ENCODE results near the gene KCTD6.
"Not testable (repeated sequence)": the region's sequence is repeated elsewhere in the genome, so short reads cannot be mapped to it uniquely, and the experiment has no call there.

The KCTD6 gene

DNA sequence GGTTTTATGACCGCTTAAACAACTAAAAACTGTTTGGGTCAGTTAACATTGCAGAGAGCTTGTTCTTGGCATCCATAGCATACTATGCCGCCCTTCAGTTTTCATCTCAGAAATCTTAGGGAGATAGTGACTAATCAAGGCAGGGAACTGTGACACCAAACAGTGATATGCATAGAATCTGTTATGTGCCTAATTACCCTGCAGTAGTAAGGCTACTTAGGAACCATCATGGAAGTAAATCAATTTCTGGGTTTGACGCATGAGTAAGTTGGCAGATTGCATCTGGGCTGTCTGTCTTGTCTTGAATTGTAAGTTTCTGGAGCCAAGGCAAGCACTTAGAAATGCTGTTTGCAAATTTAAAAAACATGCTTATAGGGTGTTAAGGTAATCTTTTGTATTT, 22.5 kb downstream of the KCTD6 start:
- no peak overlapping the region for H3K9ac ChIP-seq (ENCODE audit: low read depth, low read length)
- no peak overlapping the region for H3K4me3 ChIP-seq (ENCODE audit: low read length)
- peaks cover 4% of the 10 kb centered on the region; the same call in 1 of the 2 replicates for H3K4me1 ChIP-seq (ENCODE audit: insufficient read depth, low read length)
- H3K27me3 ChIP-seq (ENCODE audit: insufficient read depth, low read length), result no peaks in the 10 kb centered on the region
- H3K36me3 ChIP-seq (ENCODE audit: insufficient read depth, low read depth, low read length), result no peaks in the 10 kb centered on the region
- H3K9me3 ChIP-seq (ENCODE audit: insufficient read depth, low read depth, low read length), result no peaks in the 10 kb centered on the region
- H3K27ac ChIP-seq (ENCODE audit: low read length), result no peak overlapping the region

DNA sequence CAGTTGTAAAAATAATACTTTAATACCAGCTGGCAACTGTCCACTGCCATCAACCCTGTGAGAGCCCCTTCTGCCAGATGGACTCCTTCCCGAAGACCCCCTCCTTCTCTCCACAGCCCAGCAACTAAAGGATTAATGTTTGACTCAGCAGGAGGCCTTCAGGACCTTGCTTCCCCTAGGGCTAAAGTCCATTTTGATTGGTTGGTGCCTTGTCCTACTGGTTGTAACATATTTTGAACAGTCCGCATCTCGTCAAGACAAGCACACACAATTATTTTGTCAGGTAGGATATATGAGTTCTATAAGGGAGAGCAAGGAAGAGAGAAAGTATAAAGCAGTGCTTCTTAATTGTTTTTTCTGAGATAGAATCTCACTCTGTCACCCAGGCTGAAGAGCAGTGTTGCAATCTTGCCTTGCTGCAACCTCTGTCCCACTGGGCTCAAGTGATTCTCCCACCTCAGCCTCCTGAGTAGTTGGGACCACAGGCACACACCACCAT, 26.4 kb downstream of the KCTD6 start:
- no peaks in the 10 kb centered on the region for H3K9me3 ChIP-seq (ENCODE audit: insufficient read depth, low read depth, low read length)
- no peak overlapping the region for H3K4me3 ChIP-seq (ENCODE audit: low read length)
- H3K36me3 ChIP-seq (ENCODE audit: insufficient read depth, low read depth, low read length), result no peaks in the 10 kb centered on the region
- no peak overlapping the region for H3K27ac ChIP-seq (ENCODE audit: low read length)
- H3K9ac ChIP-seq (ENCODE audit: low read depth, low read length), result no peak overlapping the region
- H3K4me1 ChIP-seq (ENCODE audit: insufficient read depth, low read length), result peaks cover 13% of the 10 kb centered on the region; the same call in 1 of the 2 replicates
- H3K27me3 ChIP-seq (ENCODE audit: insufficient read depth, low read length), result no peaks in the 10 kb centered on the region

DNA sequence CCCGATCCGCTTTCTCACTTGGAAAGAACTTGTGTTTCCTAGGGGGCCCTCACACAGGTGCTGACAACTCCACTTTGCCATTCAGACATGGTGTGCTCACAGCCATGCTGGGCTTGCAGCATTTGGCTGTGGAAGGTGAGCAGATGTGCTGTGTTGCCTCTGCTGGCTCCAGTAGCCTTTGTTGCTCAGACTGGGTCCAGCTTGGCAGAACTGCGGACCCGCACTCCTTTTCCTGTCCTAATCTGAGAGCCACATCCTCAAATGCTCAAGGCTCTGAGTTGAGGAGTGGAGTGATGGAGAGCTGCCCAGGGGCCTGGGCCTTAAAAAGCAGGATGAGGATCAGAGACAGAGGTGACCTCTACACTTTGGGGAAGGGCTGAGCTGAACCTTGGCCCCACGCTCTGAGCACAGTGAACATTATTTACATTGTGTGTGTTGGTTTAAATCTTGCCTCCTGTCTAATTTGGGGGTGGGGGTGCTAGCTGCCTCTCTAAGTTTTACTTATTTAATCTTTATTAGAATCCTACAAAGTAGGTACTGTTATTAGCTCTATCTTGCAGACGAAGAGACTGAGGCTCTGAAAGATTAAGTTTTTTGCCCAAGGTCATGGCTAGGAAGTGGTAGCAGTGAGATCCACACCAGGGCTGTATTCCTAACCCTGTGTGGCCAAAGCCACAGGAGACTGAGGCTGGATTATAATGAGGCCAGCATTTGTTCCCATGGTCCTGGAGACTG, 27.9 kb downstream of the KCTD6 start:
- H3K4me1 ChIP-seq (ENCODE audit: insufficient read depth, low read length), result peaks cover 18% of the 10 kb centered on the region; the same call in 1 of the 2 replicates

DNA sequence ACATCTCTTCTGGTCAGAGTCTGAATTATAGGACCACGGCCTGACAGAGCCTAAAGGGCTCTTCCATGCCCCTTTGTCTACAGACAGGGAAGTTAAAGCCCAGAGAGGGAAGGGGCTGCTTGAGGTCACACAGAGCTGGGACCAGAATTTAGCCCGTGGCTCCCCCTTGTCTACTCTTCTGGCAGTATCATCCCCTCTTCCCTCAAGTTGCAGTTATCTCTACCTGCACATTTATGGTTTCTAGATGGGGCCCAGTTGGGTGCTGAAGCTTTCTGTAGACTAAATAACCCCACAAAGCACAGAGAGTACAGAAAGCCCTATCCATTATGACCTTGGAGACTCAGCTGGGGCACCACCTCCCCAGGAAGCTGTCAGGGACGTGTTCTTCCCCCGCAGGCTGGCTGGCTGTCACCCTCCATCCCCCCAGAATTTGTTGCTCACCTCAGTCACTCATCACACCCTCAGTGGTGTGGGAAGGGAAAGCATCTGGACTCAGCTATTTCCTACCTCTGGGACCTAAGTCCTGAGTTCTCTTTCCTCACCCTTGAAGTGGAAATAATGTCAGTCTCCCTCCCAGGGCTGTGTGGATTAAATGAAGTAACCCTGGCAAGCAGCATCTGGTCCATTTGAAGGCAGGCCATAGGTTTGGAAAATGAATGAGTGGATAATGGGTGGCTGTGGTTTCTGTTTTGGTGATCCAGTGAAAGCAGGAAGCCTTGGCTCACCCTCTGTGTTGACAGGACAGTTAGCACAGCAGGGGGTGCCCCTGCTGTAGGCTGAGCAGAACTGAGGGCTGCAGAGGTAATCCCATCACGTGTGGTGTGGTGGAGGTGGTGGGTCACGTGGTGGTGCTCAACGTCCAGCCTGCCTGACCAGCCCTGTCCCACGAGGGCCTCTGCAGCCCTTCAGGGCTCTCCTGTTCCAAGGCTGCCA, 28.8 kb downstream of the KCTD6 start:
- Histone ChIP-seq H3K4me3 (ENCODE audit: low read length) (no peak overlapping the region), H3K4me1 (ENCODE audit: insufficient read depth, low read length) (peaks cover 18% of the 10 kb centered on the region; the same call in 1 of the 2 replicates), H3K9ac (ENCODE audit: low read depth, low read length) (no peak overlapping the region), H3K9me3 (ENCODE audit: insufficient read depth, low read depth, low read length) (no peaks in the 10 kb centered on the region), H3K27me3 (ENCODE audit: insufficient read depth, low read length) (no peaks in the 10 kb centered on the region), H3K27ac (ENCODE audit: low read length) (no peak overlapping the region), H3K36me3 (ENCODE audit: insufficient read depth, low read depth, low read length) (no peaks in the 10 kb centered on the region)

More for the DNA sequence above, 27.9 kb downstream of the KCTD6 start:
- no peaks in the 10 kb centered on the region for H3K9me3 ChIP-seq (ENCODE audit: insufficient read depth, low read depth, low read length)
- H3K4me3 ChIP-seq (ENCODE audit: low read length), result no peak overlapping the region
- H3K36me3 ChIP-seq (ENCODE audit: insufficient read depth, low read depth, low read length), result no peaks in the 10 kb centered on the region
- no peak overlapping the region for H3K9ac ChIP-seq (ENCODE audit: low read depth, low read length)
- no peaks in the 10 kb centered on the region for H3K27me3 ChIP-seq (ENCODE audit: insufficient read depth, low read length)
- H3K27ac ChIP-seq (ENCODE audit: low read length), result no peak overlapping the region

DNA sequence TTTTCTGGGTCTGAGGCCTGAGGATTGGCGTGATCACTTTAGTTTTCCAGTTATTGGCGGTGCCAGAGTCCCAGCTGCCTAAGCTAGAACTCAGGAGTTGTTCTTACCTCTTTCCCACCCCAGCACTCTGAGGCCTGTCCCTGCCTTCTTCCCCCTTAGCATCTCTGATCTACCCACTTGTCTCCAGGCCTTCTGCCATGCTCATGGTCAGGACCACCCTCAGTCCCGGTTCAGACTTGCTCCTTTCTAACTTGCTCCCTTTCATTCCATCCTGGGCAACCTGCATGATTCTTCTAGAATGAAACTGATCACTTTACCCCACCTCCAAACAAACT, 29.4 kb downstream of the KCTD6 start:
- Histone ChIP-seq H3K4me3 (ENCODE audit: low read length) (no peak overlapping the region), H3K9ac (ENCODE audit: low read depth, low read length) (no peak overlapping the region), H3K9me3 (ENCODE audit: insufficient read depth, low read depth, low read length) (no peaks in the 10 kb centered on the region), H3K36me3 (ENCODE audit: insufficient read depth, low read depth, low read length) (no peaks in the 10 kb centered on the region), H3K27ac (ENCODE audit: low read length) (no peak overlapping the region), H3K27me3 (ENCODE audit: insufficient read depth, low read length) (no peaks in the 10 kb centered on the region), H3K4me1 (ENCODE audit: insufficient read depth, low read length) (peaks cover 22% of the 10 kb centered on the region; the same call in 1 of the 2 replicates)

DNA sequence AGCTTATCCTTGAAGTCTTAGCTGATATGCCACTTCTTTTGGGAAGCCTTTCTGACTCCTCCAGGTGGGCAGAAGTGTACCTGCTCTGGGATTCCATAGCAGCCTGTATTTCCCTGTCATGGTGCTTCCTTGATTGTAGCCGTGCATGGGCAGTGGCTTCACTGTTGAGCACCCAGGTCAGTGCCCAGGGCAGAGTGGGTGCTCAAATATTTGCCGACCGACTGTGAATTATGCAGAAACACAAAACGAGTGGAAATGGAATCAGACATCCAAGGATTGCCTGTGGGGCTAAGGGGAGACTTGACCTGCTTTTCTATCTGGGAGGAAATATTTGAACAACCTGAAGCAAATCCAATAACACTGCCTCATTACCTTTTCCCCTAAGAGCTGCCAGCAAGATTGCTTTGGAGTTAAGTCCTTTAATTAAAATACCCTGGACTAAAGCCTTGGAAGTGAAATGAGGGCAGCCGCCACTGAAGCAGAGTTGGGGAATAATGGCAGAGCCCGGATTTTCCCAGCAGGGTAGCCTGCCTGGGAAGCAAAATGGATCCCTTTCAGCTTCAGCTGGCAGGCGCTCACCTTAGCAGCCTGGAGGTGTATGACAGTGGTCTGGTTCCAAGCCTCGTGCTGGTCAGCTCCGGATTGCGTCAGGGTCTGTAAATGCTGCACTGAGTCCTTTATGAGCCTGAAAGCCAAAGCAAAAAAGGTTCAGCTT, 30.2 kb downstream of the KCTD6 start:
- Histone ChIP-seq H3K9me3 (ENCODE audit: insufficient read depth, low read depth, low read length) (no peaks in the 10 kb centered on the region), H3K4me3 (ENCODE audit: low read length) (no peak overlapping the region), H3K9ac (ENCODE audit: low read depth, low read length) (no peak overlapping the region), H3K36me3 (ENCODE audit: insufficient read depth, low read depth, low read length) (no peaks in the 10 kb centered on the region), H3K27me3 (ENCODE audit: insufficient read depth, low read length) (no peaks in the 10 kb centered on the region), H3K27ac (ENCODE audit: low read length) (no peak overlapping the region), H3K4me1 (ENCODE audit: insufficient read depth, low read length) (peaks cover 25% of the 10 kb centered on the region; the same call in 1 of the 2 replicates)

DNA sequence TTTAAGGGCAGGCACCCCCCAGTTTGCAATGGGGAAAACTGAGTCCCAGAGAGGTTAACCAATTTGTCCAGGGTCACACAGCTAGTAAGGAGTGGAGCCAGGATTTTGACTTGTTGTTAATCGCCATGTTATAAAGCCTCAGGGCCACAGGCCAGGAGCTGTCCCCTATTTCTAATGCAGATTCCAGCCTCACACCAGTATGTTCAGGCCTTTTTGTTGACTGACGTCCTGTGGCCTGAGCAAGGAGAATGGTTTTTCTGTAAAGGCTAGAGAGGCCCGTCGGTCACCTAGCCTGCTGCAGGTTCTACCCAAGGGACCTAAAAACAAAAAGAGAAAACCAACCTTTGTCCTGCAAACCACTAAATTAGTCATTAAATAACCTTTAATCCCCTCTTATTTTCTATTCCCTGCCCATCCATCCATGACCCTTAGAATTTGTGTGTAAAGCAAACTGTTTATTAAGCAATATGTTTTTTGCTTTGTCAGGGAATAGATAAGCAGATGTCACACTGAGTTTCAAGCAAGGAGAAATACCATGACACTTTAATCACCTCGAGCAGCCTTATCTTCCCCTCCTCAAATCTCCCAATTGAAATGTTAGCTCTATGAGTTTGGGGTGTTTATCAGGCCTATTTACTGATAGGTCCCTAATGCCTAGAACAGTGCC, 31.0 kb downstream of the KCTD6 start:
- H3K9ac ChIP-seq (ENCODE audit: low read depth, low read length), result no peak overlapping the region
- no peak overlapping the region for H3K4me3 ChIP-seq (ENCODE audit: low read length)

DNA sequence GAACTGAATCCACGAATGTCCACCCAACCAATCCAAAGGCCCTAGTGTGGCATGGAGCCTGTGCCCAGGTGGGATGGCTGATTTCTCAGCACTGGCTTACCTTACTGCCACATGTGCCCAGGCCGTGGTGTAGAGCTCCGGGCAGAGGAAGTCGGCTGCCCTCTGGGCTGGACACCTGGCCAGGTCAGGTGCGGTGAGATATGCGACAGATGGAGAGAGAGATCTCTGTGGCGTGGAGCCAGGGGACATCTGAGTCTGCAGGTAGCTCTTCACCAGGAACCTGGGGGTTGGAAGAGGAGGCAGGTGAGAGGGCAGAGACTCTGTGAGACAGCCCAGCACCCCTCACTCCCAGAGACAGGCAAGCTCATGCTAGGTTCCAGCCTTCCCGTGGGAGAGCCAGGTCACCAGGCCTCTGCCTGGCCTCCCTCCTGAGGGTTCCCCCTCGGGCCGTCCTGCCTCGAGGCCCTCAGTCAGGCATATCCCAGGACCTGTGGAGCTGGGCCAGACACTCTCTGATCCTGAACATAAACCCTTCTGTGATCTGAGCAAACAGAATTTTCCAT, 32.5 kb downstream of the KCTD6 start:
- H3K27ac ChIP-seq (ENCODE audit: low read length), result no peak overlapping the region
- H3K36me3 ChIP-seq (ENCODE audit: insufficient read depth, low read depth, low read length), result no peaks in the 10 kb centered on the region
- H3K9ac ChIP-seq (ENCODE audit: low read depth, low read length), result no peak overlapping the region
- peaks cover 22% of the 10 kb centered on the region; the same call in 1 of the 2 replicates for H3K4me1 ChIP-seq (ENCODE audit: insufficient read depth, low read length)
- no peaks in the 10 kb centered on the region for H3K27me3 ChIP-seq (ENCODE audit: insufficient read depth, low read length)
- no peaks in the 10 kb centered on the region for H3K9me3 ChIP-seq (ENCODE audit: insufficient read depth, low read depth, low read length)
- no peak overlapping the region for H3K4me3 ChIP-seq (ENCODE audit: low read length)

More for the DNA sequence above, 31.0 kb downstream of the KCTD6 start:
- Histone ChIP-seq H3K27me3 (ENCODE audit: insufficient read depth, low read length) (no peaks in the 10 kb centered on the region), H3K27ac (ENCODE audit: low read length) (no peak overlapping the region), H3K4me1 (ENCODE audit: insufficient read depth, low read length) (peaks cover 25% of the 10 kb centered on the region; the same call in 1 of the 2 replicates), H3K36me3 (ENCODE audit: insufficient read depth, low read depth, low read length) (no peaks in the 10 kb centered on the region), H3K9me3 (ENCODE audit: insufficient read depth, low read depth, low read length) (no peaks in the 10 kb centered on the region)

DNA sequence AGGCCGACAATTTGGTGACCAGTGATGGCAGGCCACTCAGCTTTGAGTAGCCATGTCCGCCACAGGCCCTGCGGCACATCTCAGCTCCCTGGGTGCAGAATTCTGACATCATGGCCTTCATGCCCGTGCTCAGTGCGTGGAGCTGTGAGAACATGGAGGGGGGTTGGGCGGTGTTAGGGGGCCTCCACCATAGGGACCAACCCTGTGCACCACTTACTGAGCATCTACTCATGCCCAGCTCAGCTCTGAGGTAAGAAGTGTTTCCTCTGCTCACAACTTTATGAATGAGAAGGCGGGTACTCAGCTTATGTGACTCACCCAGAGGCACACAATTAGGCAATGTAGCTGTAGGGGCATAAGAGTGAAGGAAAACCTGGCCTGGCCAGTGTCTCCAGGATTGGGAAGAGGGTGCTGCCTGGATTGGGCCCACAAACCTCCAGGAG, 34.6 kb downstream of the KCTD6 start:
- Histone ChIP-seq H3K9me3 (ENCODE audit: insufficient read depth, low read depth, low read length) (no peaks in the 10 kb centered on the region), H3K4me3 (ENCODE audit: low read length) (no peak overlapping the region), H3K27ac (ENCODE audit: low read length) (no peak overlapping the region), H3K4me1 (ENCODE audit: insufficient read depth, low read length) (peaks cover 19% of the 10 kb centered on the region; the same call in 1 of the 2 replicates), H3K36me3 (ENCODE audit: insufficient read depth, low read depth, low read length) (no peaks in the 10 kb centered on the region), H3K9ac (ENCODE audit: low read depth, low read length) (no peak overlapping the region), H3K27me3 (ENCODE audit: insufficient read depth, low read length) (no peaks in the 10 kb centered on the region)

DNA sequence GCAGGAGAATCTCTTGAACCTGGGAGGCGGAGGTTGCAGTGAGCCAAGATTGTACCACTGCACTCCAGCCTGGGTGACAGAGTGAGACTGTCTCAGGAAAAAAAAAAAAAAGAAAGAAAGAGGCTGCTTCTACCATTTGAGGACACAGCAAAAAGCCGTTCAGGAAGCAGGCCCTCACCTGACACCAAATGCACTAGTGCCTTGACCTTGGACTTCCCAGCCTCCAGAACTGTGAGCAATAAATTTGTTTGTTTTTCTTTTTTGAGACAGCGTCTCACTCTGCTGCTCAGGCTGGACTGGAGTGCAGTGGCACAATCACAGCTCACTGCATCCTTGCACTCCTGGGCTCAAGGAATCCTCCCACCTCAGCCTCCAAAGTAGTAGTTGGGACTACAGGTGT, 35.5 kb downstream of the KCTD6 start:
- not testable (repeated sequence) for H3K9me3 ChIP-seq (ENCODE audit: insufficient read depth, low read depth, low read length); H3K27me3 ChIP-seq (ENCODE audit: insufficient read depth, low read length); H3K27ac ChIP-seq (ENCODE audit: low read length); H3K9ac ChIP-seq (ENCODE audit: low read depth, low read length); H3K4me3 ChIP-seq (ENCODE audit: low read length); H3K36me3 ChIP-seq (ENCODE audit: insufficient read depth, low read depth, low read length)
- H3K4me1 ChIP-seq (ENCODE audit: insufficient read depth, low read length), result peaks cover 19% of the 10 kb centered on the region; the same call in 1 of the 2 replicates
